Measurements from ENCODE around the gene LTBP2.

DNA sequence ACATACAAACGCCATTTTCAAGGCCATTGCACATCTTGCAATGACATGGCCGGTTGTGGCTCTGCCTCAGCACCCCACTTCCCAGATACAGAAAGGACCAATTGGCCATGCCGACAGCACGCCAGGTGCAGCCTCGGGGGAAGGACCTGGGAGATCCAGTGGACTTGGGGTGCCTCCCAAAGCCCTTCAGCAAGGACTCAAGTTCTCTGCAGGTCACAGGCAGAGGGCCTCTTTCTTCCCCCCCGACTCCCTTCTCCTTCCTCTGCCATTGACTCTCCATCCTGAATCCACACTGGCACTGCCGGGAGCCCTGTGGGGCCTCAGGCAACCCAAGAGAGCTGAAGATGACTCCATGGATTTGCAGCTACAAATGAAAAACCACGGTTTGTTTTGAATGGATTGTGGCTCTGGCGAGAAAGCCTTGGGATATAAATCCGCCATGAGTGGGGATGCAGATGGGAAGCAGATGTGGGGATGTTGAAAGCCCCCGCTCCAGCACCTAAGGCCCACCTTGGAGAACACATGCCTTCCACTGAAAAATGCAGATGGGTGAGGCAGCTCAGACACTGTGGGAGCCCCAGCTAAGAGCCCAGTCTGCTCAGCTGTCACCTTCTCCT lies 35.1 kb upstream of the LTBP2 start:
- TF ChIP-seq, protein P1, sequence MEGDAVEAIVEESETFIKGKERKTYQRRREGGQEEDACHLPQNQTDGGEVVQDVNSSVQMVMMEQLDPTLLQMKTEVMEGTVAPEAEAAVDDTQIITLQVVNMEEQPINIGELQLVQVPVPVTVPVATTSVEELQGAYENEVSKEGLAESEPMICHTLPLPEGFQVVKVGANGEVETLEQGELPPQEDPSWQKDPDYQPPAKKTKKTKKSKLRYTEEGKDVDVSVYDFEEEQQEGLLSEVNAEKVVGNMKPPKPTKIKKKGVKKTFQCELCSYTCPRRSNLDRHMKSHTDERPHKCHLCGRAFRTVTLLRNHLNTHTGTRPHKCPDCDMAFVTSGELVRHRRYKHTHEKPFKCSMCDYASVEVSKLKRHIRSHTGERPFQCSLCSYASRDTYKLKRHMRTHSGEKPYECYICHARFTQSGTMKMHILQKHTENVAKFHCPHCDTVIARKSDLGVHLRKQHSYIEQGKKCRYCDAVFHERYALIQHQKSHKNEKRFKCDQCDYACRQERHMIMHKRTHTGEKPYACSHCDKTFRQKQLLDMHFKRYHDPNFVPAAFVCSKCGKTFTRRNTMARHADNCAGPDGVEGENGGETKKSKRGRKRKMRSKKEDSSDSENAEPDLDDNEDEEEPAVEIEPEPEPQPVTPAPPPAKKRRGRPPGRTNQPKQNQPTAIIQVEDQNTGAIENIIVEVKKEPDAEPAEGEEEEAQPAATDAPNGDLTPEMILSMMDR (conservative IDR thresholded peaks at IDR 0.05), result no peak
- TF ChIP-seq EZH2 (IDR thresholded peaks at IDR 0.05; ENCODE audit: low read depth), result no peak

Measured in PC-9 (cell line).